CD4-positive, alpha-beta T cell treated with Interferon gamma for 1 hour (primary cell): ENCODE measurements around the gene TPGS1.
"Not testable (repeated sequence)": the region's sequence is repeated elsewhere in the genome, so short reads cannot be mapped to it uniquely, and the experiment has no call there.

Experiments used
- DNase-seq: peaks from one replicate; pipeline ENCODE4 v3.0.0-alpha.2; 2020

Gene TPGS1

GRCh38 chr19:478236-478903 is 28.9 kb upstream of the TPGS1 start:
- DNase-seq, result no peak

GRCh38 chr19:478976-479375 is 28.3 kb upstream of the TPGS1 start:
- no peak for DNase-seq

- DNase-seq, result peak; percentile 34
Observed at GRCh38 chr19:480016-480855, 27.1 kb upstream of the TPGS1 start.

GRCh38 chr19:481100-481499 is 26.2 kb upstream of the TPGS1 start:
- not testable (repeated sequence) for DNase-seq

GRCh38 chr19:482186-483041 is 24.9 kb upstream of the TPGS1 start:
- no peak for DNase-seq

GRCh38 chr19:483332-484072 is 23.8 kb upstream of the TPGS1 start:
- no peak for DNase-seq

GRCh38 chr19:484494-484893 is 22.8 kb upstream of the TPGS1 start:
- DNase-seq, result no peak

- no peak for DNase-seq
Observed at GRCh38 chr19:485077-485476, 22.2 kb upstream of the TPGS1 start.

- no peak for DNase-seq
Observed at GRCh38 chr19:485583-486236, 21.6 kb upstream of the TPGS1 start.

- peak; percentile 90 for DNase-seq
Observed at GRCh38 chr19:488505-489417, 18.5 kb upstream of the TPGS1 start.

- DNase-seq, result no peak
Observed at GRCh38 chr19:489418-490196, 17.7 kb upstream of the TPGS1 start.

- DNase-seq, result no peak
Observed at GRCh38 chr19:491146-491741, 16.1 kb upstream of the TPGS1 start.

GRCh38 chr19:492091-492531 is 15.2 kb upstream of the TPGS1 start:
- DNase-seq, result no peak

- no peak for DNase-seq
Observed at GRCh38 chr19:493391-494170, 13.7 kb upstream of the TPGS1 start.

GRCh38 chr19:494171-495080 is 12.9 kb upstream of the TPGS1 start:
- no peak for DNase-seq

GRCh38 chr19:495081-495401 is 12.3 kb upstream of the TPGS1 start:
- no peak for DNase-seq

- peak; percentile 30 for DNase-seq
Observed at GRCh38 chr19:495402-496111, 11.7 kb upstream of the TPGS1 start.
